Mucosa of stomach (tissue), 1 donor: ENCODE data around the gene TUT4.

ENCODE experiments used
- H3K27me3 ChIP-seq: one replicate; pipeline ENCODE4 v1.7.0; 2013; ENCODE audit warnings: mild to moderate bottlenecking, low read length; ENCODE audit not compliant: control insufficient read depth, insufficient read depth
- H3K36me3 ChIP-seq: one replicate; pipeline ENCODE4 v1.7.0; 2013; ENCODE audit warnings: low read length; ENCODE audit not compliant: control insufficient read depth, insufficient read depth
- H3K4me1 ChIP-seq: one replicate; pipeline ENCODE4 v1.7.0; 2013; ENCODE audit warnings: mild to moderate bottlenecking, low read length; ENCODE audit not compliant: control insufficient read depth, insufficient read depth
- H3K4me3 ChIP-seq: one replicate; pipeline ENCODE4 v1.7.0; 2013; ENCODE audit warnings: low read length
- H3K9ac ChIP-seq: one replicate; pipeline ENCODE4 v1.7.0; 2013; ENCODE audit warnings: mild to moderate bottlenecking, low read length, moderate library complexity
- H3K9me3 ChIP-seq: one replicate; pipeline ENCODE4 v1.7.0; 2013; ENCODE audit warnings: mild to moderate bottlenecking, low read length, moderate library complexity; ENCODE audit not compliant: control insufficient read depth
- donor health status: Pancreatic carcinoma.

The TUT4 gene

GRCh38 chr1:52567943-52568342, 15.1 kb upstream of the TUT4 start:
- no peak overlapping the region for H3K4me3 ChIP-seq

GRCh38 chr1:52562766-52563165, 9.9 kb upstream of the TUT4 start:
- Histone ChIP-seq H3K9ac (no peak overlapping the region), H3K4me1 (no peaks in the 10 kb centered on the region), H3K27me3 (no peaks in the 10 kb centered on the region), H3K36me3 (no peaks in the 10 kb centered on the region), H3K9me3 (no peaks in the 10 kb centered on the region), H3K4me3 (no peak overlapping the region)

More at GRCh38 chr1:52567943-52568342, 15.1 kb upstream of the TUT4 start:
- Histone ChIP-seq H3K9ac (no peak overlapping the region), H3K9me3 (no peaks in the 10 kb centered on the region), H3K4me1 (no peaks in the 10 kb centered on the region), H3K36me3 (no peaks in the 10 kb centered on the region), H3K27me3 (no peaks in the 10 kb centered on the region)

- no peaks in the 10 kb centered on the region for H3K9me3 ChIP-seq
- H3K27me3 ChIP-seq = no peaks in the 10 kb centered on the region
- H3K9ac ChIP-seq = no peak overlapping the region
- no peaks in the 10 kb centered on the region for H3K36me3 ChIP-seq
- no peaks in the 10 kb centered on the region for H3K4me1 ChIP-seq
- H3K4me3 ChIP-seq = no peak overlapping the region
Observed at GRCh38 chr1:52559875-52560274, 7.0 kb upstream of the TUT4 start.

GRCh38 chr1:52558941-52559340, 6.0 kb upstream of the TUT4 start:
- H3K9ac ChIP-seq = no peak overlapping the region
- H3K36me3 ChIP-seq = no peaks in the 10 kb centered on the region
- H3K4me3 ChIP-seq = no peak overlapping the region
- no peaks in the 10 kb centered on the region for H3K9me3 ChIP-seq
- H3K27me3 ChIP-seq = no peaks in the 10 kb centered on the region
- no peaks in the 10 kb centered on the region for H3K4me1 ChIP-seq

- no peaks in the 10 kb centered on the region for H3K36me3 ChIP-seq
- no peaks in the 10 kb centered on the region for H3K27me3 ChIP-seq
- H3K9me3 ChIP-seq = no peaks in the 10 kb centered on the region
- H3K4me3 ChIP-seq = no peak overlapping the region
- H3K9ac ChIP-seq = no peak overlapping the region
- H3K4me1 ChIP-seq = no peaks in the 10 kb centered on the region
Observed at GRCh38 chr1:52556641-52557360, 3.9 kb upstream of the TUT4 start.

GRCh38 chr1:52554756-52555155, 1.9 kb upstream of the TUT4 start:
- Histone ChIP-seq H3K27me3 (no peaks in the 10 kb centered on the region), H3K4me1 (no peaks in the 10 kb centered on the region), H3K36me3 (no peaks in the 10 kb centered on the region), H3K4me3 (no peak overlapping the region), H3K9me3 (no peaks in the 10 kb centered on the region), H3K9ac (no peak overlapping the region)

GRCh38 chr1:52554267-52554640, 1.4 kb upstream of the TUT4 start:
- Histone ChIP-seq H3K27me3 (no peaks in the 10 kb centered on the region), H3K4me1 (no peaks in the 10 kb centered on the region), H3K36me3 (no peaks in the 10 kb centered on the region), H3K4me3 (no peak overlapping the region), H3K9me3 (no peaks in the 10 kb centered on the region), H3K9ac (no peak overlapping the region)

- Histone ChIP-seq H3K4me3 (peak overlapping the region; percentile 78), H3K36me3 (no peaks in the 10 kb centered on the region), H3K27me3 (no peaks in the 10 kb centered on the region), H3K9me3 (no peaks in the 10 kb centered on the region), H3K4me1 (no peaks in the 10 kb centered on the region), H3K9ac (peak overlapping the region; percentile 79)
Observed at GRCh38 chr1:52553362-52554266, 722 bp upstream of the TUT4 start.

GRCh38 chr1:52552236-52552504, 722 bp downstream of the TUT4 start:
- Histone ChIP-seq H3K9me3 (no peaks in the 10 kb centered on the region), H3K9ac (peak overlapping the region; percentile 79), H3K4me1 (no peaks in the 10 kb centered on the region), H3K27me3 (no peaks in the 10 kb centered on the region), H3K36me3 (no peaks in the 10 kb centered on the region), H3K4me3 (peak overlapping the region; percentile 78)

GRCh38 chr1:52551507-52552235, 1.2 kb downstream of the TUT4 start:
- Histone ChIP-seq H3K9ac (peak overlapping the region; percentile 79), H3K4me1 (no peaks in the 10 kb centered on the region), H3K27me3 (no peaks in the 10 kb centered on the region), H3K9me3 (no peaks in the 10 kb centered on the region), H3K36me3 (no peaks in the 10 kb centered on the region), H3K4me3 (peak overlapping the region; percentile 78)

GRCh38 chr1:52550447-52550846, 2.4 kb downstream of the TUT4 start:
- Histone ChIP-seq H3K9ac (no peak overlapping the region), H3K27me3 (no peaks in the 10 kb centered on the region), H3K4me3 (no peak overlapping the region), H3K4me1 (no peaks in the 10 kb centered on the region), H3K36me3 (no peaks in the 10 kb centered on the region), H3K9me3 (no peaks in the 10 kb centered on the region)

- H3K27me3 ChIP-seq = no peaks in the 10 kb centered on the region
- no peaks in the 10 kb centered on the region for H3K4me1 ChIP-seq
- no peak overlapping the region for H3K4me3 ChIP-seq
- no peaks in the 10 kb centered on the region for H3K36me3 ChIP-seq
- no peaks in the 10 kb centered on the region for H3K9me3 ChIP-seq
- no peak overlapping the region for H3K9ac ChIP-seq
Observed at GRCh38 chr1:52549267-52549666, 3.6 kb downstream of the TUT4 start.
